ENCODE data around the gene AKAP6.
"Not testable (repeated sequence)": the region's sequence is repeated elsewhere in the genome, so short reads cannot be mapped to it uniquely, and the experiment has no call there.

AKAP6 gene

GRCh38 chr14:32450919-32451675 is 122.0 kb downstream of the AKAP6 start:
- no peak for DNase-seq

- peak; percentile 61 for DNase-seq
Measured at GRCh38 chr14:32453857-32454810, 125.0 kb downstream of the AKAP6 start.

- peak; percentile 94 for DNase-seq
Measured at GRCh38 chr14:32457213-32457920, 128.3 kb downstream of the AKAP6 start.

- DNase-seq, result no peak
Measured at GRCh38 chr14:32458720-32459119, 129.6 kb downstream of the AKAP6 start.

- no peak for DNase-seq
Measured at GRCh38 chr14:32460267-32460666, 131.2 kb downstream of the AKAP6 start.

- DNase-seq, result not testable (repeated sequence)
Measured at GRCh38 chr14:32462553-32462952, 133.5 kb downstream of the AKAP6 start.

GRCh38 chr14:32468955-32469354 is 139.9 kb downstream of the AKAP6 start:
- DNase-seq, result peak; percentile 88

- peak; percentile 75 for DNase-seq
Measured at GRCh38 chr14:32469388-32470160, 140.5 kb downstream of the AKAP6 start.

GRCh38 chr14:32470161-32470715 is 141.1 kb downstream of the AKAP6 start:
- DNase-seq, result no peak

- DNase-seq, result no peak
Measured at GRCh38 chr14:32471181-32471580, 142.1 kb downstream of the AKAP6 start.

- no peak for DNase-seq
Measured at GRCh38 chr14:32472076-32472475, 143.0 kb downstream of the AKAP6 start.

- peak; percentile 91 for DNase-seq
Measured at GRCh38 chr14:32472512-32473463, 143.7 kb downstream of the AKAP6 start.

GRCh38 chr14:32473464-32473855 is 144.4 kb downstream of the AKAP6 start:
- DNase-seq, result peak; percentile 63

- no peak for DNase-seq
Measured at GRCh38 chr14:32474478-32475195, 145.5 kb downstream of the AKAP6 start.

GRCh38 chr14:32476532-32476931 is 147.4 kb downstream of the AKAP6 start:
- no peak for DNase-seq

- DNase-seq, result no peak
Measured at GRCh38 chr14:32477396-32477795, 148.3 kb downstream of the AKAP6 start.

GRCh38 chr14:32478050-32478449 is 149.0 kb downstream of the AKAP6 start:
- DNase-seq, result peak; percentile 91

GRCh38 chr14:32480337-32480736 is 151.2 kb downstream of the AKAP6 start:
- peak; percentile 71 for DNase-seq

GRCh38 chr14:32481707-32482106 is 152.6 kb downstream of the AKAP6 start:
- no peak for DNase-seq

Data from fibroblast of skin of back (primary cell).